ENCODE data around the gene RHBDD3.

RHBDD3 gene

DNA sequence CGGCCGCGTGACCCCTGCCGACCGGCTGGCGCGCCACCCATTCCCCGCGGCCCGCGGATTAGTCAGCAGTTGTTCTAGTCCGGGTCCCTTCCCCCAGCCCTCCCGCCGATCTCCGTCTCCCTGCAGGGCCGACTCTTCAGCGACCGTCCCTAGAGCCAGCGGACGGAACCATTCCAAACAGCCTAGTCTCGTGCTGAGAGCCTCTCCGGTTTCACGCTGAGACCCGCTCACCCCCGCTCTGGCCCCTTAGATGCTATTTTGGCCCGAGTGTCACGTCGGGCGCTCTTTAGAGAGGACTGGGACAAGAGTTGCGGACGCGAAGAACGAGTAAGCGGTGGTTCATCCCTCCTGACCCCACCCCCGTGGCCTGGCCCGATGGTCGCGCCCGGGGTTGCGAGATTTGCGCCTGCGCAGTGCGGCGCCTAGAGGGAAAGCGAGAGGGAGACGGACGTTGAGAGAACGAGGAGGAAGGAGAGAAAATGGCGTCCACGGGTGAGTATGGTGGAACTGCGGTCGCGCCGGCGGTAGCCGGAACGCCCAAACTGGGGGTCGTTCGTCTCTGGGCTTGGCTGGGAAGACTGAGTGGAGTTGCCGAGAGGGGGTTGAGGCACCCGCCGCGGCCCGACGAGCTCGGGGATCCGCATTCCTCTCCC is at the start of gene RHBDD3, which contains the start of gene EWSR1:
TSS of gene RHBDD3 (minus strand) at position 124 of the 653 bp plus-strand sequence. CDS start 2,355 bp downstream, outside the sequence.
TSS of gene EWSR1 (plus strand) at position 411 of the 653 bp plus-strand sequence. CDS start at position 480, 69 bp downstream.
- peak; percentile 98 for DNase-seq

DNA sequence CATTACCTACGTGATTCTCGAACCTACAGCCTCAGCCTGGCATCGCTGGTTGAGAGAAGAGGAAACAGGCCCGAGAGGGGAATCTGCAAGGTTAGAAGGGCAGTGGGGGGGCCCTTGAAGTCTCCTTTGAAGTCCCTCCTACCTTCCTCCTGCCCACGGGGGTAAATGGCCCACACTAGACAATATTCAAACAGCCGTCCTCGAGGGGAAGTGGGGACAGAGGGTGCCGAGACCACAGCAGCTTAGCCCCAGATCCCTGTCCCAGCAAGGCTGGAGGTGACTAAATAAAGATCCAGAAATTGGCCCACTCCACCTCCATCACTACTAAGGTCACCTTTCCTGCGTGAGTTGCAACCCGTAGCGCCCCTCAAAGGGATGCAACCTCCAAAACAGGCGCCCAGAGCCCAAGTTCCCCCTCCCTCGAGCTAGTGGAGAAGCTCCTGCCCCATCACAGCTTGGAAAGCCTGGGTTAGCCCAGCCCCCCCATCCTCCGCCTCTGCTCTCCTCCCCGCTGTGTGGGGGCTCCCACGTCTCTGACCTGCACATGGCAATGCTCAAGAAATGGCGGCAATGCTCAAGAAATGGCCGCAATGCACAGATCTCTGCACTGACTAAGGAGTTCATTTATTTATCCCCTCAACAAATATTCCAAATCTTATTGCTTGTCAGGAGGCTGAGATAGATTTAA is 48.5 kb upstream of the RHBDD3 start:
- DNase-seq, result no peak

DNA sequence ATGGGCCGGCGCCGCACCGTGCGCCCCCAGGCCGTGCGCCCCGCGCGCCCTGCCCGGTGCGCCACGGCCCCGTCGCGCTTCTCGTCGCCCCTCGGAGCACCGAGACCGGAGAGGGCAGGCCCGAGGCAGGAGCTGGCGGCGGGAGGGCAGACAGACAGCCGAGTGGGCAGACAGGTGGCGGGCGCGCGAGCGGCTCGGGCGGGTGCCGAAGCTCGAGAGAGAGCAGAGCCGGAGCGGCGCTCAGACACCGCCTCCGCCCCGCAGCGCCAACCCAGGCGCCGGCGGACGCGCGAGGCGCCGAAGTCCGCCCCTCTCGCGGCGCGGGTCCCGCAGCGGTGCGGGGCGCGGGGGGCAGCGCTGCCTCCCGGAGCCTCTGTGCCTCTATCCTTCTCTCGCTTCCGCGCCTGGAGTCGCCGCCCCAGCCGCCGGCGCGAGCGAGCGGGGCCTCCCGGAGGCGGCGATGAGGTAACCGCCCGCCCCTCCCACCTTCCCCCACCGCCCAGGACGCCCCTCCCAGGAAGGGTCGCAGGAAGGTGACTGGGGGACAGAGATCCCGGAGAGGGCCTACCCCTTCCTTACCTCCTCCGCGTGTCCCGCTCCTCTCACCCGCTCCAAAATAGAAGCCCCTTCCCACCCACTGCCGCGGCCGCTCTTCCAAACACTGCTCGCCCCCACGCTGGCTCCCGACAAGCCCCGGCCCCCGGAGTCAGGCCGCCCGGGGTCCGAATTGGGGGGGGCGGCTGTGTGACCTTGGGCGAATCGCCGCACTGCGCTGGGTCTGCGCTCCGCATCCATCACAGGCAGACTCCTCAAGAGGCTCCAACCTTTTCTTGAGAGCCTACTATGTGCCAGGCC is 47.7 kb upstream of the RHBDD3 start, which contains the start of gene RASL10A:
TSS of gene RASL10A (minus strand) at position 412 of the 855 bp plus-strand sequence. CDS start 451 bp downstream, outside the sequence.
- DNase-seq, result peak; percentile 72

DNA sequence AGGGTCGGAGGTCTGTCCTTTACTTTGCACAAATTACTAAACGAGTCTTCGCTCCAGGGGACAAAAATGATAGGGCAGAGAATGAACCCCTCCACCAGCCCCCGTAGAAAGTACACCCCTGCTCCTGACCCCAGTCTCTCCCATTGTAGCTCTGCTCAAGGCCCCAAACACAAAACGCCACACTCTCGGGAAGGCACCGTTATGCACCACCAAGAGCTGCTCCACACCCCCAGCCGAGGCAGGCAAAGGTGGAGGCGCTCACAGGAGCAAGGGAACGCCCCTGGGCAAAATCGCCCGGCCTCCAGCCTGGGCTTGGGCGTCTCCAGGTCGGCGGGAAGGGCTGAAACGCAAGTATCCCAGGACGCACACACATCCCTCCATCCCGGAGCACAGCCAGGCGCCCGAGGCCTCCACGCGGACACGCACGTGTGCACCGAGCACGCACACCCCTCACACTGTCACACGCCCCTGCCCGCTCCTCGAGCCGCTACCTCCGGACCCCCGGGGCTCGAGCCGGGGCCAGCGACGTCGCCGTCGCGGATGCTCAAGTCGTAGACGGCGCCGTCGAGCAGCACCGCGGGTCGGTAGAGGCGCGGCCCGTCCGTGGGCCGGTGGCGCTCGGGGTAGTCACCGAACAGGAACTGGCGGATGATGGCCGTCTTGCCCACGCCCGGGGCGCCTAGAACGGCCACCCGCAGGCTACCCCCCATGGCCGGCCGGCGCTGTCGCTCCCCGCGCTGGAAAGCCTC is 46.9 kb upstream of the RHBDD3 start:
- DNase-seq, result peak; percentile 62

DNA sequence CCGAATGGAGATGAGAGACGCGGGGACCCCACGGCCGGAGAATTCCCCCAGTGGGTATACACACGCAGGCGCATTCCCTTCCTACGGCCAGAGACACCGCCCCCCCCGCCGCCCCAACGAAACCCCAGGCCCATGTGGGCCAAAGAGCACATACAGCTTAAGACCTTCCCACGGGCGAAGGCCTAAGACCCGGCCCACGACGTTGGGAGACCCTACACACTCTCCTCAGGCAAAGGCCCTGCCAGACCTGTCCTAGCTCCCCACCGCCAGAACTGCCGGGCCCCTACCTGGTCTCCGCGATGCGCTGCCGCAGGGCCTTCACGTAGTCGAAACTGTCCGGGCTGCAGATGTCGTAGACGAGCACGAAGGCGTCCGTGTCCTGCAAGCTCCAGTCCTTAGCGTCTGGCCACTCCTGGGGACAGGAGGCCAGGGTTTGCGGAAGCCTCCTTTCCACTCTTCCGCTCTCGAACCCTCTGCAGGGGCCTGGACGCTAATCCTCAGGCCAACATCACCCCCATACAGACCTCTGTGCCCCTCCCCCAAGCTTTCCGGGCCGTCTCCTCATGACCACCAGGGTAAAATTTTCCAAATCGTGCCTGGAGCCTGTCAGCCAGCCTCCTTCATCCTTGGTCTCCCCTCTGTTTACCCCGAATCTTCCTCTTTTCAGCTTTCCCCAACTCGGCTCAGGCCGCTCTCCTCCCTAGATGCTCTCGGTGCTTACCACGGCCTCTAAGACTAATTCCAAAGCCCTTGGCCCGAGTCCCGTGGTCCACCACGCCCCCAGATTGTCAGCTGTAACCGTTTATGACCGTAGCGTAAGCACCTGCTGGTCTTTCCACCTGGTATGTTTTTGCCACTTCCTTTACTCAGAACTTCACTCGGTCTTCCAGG is 46.0 kb upstream of the RHBDD3 start:
- DNase-seq, result peak; percentile 87

DNA sequence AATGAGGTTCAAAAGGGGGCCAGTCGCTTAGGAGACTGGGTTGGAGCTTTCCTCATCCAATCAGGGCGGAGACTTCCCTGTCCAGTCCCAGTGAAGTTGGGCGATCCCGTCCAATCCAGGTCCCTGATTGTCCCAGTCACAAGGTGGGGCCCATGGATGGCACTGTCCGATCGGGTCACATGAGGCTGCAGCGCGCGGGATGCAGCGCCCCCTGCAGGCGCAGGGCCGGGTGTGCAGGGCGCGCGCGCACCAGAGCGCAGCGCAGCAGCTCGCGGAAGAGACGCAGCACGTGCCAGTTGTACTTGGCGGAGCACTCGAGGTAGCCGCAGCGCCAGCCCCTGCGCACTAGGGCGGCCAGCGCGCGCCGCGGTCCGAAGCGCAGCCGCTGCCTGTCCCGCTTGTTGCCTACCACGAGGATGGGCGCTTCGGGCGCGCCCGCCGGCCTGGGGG is 45.4 kb upstream of the RHBDD3 start:
- DNase-seq, result no peak

DNA sequence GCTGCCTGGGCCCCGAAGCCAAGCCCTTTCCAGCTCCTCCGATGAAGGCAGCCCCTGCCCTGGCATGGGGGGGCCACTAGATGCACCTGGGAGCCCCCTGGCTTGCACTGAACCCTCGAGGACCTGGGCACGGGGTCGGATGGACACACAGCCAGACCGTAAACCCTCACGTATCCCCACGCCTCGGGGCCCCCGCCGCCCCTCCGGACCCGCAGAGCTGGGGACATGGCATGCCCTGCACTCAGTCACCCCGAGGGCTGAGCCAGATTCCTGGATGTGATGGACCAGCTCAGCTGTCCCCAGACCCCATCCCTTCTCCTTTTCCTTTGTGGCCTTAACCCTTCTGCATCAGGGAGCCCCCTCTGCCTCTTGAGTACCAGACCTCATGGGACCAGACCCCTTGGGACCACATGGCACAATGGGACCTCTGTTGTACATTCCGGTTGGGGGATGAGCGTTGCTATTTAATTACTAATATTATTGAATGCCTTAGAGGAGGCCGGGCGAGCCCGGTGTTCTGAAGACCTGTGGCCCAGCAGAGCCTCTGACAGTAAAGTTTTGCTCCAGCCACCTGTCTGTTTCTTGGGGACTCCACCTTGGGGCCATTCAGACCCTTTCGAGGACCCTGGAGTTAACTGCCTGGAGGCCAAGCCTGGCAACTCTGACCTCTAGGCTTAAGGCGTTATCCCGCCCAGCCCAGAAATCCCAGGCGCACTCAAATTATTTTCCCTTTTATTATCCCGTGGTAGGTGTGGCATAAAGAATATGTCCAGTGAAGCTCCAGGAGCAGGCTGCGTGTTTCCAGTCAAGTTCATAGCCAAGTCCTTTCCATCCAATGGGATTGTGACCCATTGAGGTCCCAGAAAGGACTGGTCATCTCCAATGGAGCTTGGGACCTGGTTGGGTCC is 44.7 kb upstream of the RHBDD3 start:
- DNase-seq, result no peak

DNA sequence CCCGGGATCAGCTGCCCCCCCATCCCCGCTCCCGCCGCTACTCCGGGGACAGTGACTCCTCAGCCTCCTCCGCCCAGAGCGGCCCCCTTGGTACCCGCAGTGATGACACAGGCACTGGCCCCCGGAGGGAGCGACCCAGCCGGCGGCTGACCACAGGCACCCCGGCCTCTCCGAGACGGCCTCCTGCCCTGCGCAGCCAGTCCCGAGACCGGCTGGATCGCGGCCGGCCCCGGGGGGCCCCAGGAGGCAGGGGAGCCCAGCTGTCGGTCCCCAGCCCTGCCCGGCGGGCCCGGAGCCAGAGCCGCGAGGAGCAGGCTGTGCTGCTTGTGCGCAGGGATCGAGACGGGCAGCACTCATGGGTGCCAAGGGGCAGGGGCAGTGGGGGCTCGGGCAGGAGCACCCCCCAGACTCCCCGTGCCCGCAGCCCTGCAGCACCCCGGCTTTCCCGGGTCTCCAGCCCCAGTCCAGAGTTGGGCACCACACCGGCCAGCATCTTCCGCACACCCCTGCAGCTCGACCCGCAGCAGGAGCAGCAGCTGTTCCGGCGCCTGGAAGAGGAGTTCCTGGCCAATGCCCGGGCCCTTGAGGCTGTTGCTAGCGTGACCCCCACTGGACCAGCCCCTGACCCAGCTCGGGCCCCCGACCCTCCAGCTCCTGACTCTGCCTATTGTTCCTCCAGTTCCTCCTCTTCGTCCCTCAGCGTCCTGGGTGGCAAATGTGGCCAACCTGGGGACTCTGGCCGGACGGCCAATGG is 43.9 kb upstream of the RHBDD3 start:
- DNase-seq, result peak; percentile 52

DNA sequence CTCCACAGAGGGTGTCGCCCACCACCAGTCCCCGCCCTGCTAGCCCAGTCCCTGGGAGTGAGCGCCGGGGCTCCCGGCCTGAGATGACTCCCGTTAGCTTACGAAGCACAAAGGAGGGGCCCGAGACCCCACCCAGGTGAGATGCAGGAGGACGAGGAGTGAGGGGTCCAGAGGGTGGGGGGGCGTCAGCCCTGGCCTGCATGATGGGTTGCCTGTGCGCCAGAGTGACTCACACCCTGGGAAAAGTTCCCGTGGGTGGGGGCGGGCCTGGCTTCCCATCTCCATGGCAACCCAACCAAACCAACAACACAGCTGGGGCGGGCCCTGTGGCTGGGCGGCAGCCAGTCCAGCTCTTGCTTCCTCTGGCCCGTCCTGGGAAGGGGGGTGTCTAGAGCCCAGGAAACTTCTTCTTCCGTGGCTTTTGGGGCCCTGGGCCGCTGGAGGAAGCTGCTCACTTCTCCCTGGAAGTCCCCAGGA is 43.1 kb upstream of the RHBDD3 start:
- peak; percentile 92 for DNase-seq

DNA sequence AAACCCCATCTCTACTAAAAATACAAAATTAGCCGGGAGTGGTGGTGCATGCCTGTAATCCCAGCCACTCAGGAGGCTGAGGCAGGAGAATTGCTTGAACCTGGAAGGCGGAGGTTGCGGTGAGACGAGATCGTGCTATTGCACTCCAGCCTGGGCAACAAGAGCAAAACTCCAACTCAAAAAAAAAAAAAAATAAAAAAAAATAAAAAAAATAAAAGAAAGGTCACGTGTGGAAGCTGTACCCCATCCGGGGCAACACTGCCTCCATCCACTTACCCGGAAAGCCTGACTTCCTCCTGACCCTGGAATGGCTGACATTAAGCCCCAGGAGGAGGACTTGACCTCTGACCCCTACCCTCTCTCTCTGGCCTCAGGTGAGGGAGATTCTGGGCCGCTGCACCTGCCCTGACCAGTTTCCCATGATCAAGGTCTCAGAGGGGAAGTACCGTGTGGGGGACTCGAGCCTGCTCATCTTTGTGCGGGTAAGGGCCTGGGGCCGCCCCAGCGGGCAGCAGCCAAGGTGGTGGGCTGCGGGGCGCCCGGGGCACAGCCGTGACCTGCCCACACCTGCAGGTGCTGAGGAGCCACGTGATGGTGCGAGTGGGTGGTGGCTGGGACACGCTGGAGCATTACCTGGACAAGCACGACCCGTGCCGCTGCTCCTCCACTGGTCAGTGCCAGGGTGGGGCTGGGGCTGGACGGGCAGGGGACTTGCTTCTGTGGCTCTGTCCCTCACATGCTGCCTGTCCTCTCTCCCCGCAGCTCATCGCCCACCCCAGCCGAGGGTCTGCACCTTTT is 42.5 kb upstream of the RHBDD3 start:
- DNase-seq, result no peak

DNA sequence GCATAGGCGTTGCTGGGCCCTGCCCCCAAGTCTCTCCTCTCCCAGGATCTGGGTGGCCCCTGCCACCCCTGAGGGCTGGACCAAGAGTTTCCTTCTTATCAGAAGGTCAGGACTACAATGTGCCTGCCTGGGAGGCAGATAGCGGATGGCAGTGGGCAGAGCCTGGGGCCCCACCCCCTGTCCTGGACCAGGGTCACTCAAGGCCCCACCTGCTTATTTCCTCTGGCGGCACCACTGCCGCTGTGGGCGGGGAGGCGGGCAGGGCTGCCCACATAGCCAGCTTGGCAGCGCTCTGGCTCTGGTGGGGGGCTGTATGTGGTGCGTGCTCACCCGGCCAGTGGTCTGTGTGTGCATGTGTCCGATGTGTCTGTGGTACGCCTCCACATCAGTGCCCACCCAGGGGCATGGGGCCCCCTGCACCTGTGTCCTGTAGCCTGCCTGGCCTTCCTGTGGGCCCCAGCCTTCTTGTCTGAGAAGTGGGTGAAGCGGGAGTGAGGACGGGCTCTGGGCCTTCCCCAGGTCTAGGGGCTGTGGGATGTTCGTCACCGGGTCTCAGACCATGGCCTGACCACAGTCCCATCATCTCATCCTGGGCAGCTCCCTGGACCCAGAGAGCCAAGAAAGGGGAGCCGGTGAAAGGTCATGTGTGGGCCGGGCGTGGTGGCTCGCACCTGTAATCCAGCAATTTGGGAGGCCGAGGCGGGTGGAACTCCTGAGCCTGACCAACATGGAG is 41.7 kb upstream of the RHBDD3 start:
- DNase-seq, result no peak

DNA sequence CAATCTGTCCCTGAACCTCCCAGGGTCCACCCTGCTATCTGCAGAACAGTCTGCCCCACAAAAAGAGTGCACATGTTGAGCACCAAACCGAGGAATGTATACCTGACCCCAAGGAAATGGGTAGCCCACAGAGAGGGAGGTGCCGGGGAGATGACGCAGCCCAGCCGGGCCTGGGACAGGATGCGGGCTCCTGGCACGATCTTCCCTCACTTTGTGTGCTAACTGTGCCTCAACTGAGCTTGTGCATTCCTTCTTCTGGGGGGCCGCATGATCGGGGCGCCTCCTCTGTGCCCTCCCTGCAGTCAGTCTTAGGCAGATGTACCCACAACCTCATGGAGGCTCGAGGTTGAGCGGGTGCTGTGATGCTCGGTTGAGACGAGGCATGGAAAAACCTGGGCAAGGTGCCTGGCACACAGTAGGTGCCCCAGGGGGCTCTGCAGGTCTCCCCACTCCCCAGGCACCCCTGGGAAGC is 41.0 kb upstream of the RHBDD3 start:
- no peak for DNase-seq

DNA sequence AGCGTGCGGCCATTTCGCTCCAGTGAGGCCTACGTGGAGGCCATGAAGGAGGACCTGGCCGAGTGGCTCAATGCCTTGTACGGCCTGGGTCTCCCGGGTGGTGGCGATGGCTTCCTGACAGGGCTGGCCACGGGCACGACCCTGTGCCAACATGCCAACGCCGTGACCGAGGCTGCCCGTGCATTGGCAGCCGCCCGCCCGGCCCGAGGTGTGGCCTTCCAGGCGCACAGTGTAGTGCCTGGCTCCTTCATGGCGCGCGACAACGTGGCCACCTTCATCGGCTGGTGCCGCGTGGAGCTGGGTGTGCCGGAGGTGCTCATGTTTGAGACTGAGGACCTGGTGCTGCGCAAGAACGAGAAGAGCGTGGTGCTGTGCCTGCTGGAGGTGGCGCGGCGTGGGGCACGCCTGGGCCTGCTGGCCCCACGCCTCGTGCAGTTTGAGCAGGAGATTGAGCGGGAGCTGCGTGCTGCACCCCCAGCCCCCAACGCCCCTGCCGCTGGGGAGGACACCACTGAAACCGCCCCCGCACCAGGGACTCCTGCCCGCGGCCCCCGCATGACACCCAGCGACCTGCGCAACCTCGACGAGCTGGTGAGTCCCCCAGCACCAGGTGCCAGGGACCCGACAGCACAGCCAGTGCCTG is 40.5 kb upstream of the RHBDD3 start:
- no peak for DNase-seq

DNA sequence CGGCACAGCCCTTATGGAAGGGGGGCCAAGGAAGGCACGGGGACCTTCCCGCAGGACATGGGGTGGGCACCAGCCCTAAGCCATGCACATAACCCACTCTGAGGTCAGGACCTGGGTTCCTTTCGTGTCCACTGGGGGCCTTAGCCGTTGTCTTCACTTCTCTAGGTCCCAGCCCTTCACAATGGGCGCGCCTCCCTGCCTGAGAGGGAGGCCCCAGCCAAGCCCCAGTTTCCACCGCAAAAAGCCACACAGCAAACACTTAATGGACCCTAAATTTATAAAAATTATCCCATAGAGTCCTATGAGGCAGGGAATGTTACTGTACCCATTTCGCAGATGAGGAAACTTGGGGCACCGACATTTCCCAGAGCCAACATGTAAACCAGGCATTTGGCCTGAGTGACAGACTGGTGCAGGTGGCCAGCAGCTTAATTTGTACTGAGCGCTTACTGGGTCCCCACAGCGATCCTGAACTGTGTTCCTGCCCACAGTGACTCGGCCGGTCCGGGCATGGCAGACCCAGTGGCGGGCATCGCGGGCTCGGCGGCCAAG is 39.9 kb upstream of the RHBDD3 start:
- no peak for DNase-seq

DNA sequence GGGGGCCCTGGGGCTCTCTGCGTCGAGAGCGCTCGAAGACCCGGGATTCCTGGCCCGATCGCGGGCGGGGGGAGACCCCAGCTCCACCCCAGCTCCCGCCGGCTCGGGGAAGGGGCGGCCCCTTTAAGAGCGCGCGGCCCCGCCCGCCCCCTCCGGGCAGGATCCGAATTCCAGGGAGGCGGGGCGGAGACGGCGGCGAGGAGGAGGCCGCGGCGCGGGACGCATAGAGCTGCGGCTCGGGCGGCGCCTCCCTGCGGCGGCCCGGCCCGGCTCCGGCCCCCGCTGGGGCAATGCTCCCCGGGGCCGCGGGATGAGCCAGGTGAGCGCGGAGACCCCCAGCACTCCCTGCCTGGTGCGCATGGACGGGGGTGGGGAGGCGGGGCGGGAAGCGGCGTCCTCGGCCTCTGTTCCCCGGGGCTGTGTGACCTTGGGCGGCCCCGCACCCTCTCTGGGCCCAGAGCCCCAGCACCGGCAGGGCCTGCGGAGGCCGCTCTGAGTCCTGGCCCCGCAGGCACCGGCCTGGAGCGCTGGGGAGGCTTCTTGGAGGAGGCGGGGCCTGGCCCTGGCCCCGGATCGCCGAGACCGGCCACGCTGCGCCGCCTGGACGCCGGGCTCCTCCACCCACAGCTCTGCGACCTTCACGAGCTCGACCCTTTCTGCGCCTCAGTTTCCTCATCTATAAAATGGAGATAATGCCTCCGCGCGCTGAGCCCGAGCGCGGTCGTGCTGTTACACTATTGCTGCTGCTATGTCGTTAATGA is 39.2 kb upstream of the RHBDD3 start:
- peak; percentile 95 for DNase-seq

All from NCI-H69 (cell line).